B cell (primary cell): ENCODE data around the gene HMGA1.

Source experiments
- CTCF ChIP-seq: fragments of 200-600 bp; IDR thresholded peaks from one replicate; pipeline ENCODE4 v1.8.0; 2022; ENCODE audit warnings: antibody characterized with exemption, mild to moderate bottlenecking
- EZH2 ChIP-seq: IDR thresholded peaks from 2 replicates; pipeline ENCODE4 v1.6.1; 2012; ENCODE audit warnings: borderline replicate concordance, low read depth, mild to moderate bottlenecking, moderate library complexity, low read length; ENCODE audit not compliant: insufficient read depth, poor library complexity, severe bottlenecking

GRCh38 chr6:34267746-34268145 is 31.1 kb downstream of the HMGA1 start:
- TF ChIP-seq CTCF = no peak
- TF ChIP-seq EZH2 = no peak
